Hindlimb muscle (tissue), 1 donor: ENCODE measurements around the gene CIT. TPM values are rescaled to one million over a fixed set of nuclear protein-coding genes. Genes with fewer than 3 reads are reported as not detected.
"Not testable (repeated sequence)": the region's sequence is repeated elsewhere in the genome, so short reads cannot be mapped to it uniquely, and the experiment has no call there.

Experiments used
- DNase-seq: peaks from one replicate; pipeline ENCODE4 v3.0.0-alpha.2; 2013
- polyA plus RNA-seq: library from polyadenylated mRNA; unstranded; fragments of 120-200 nt; gene quantifications from one replicate; pipeline ENCODE4 v1.2.1, GENCODE V29; 2013; ENCODE audit not compliant: insufficient read length

The CIT gene
- polyA plus RNA-seq, 1 donor: 7.7 TPM

GRCh38 chr12:119673634-119674033, 203.5 kb downstream of the CIT start:
- DNase-seq: no peak

GRCh38 chr12:119672194-119672593, 204.9 kb downstream of the CIT start:
- no peak for DNase-seq

DNA sequence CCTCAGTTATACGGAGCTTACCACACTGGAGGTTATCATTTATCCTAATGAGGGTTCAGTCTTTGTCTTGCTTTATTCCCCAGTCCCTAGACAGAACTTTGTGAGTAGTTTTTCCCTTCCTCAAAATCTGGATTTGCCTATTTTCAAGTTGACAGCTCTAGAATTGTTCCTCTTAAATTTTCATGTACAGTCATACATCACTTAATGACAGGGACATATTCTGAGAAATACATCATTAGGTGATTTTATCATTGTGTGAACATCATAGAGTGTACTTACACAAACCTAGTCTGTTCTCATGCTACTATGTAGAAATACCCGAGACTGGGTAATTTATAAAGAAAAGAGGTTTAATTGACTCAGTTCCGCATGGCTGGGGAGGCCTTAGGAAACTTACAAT, 206.1 kb downstream of the CIT start:
- DNase-seq: no peak

GRCh38 chr12:119669744-119670472, 207.2 kb downstream of the CIT start:
- DNase-seq: no peak

GRCh38 chr12:119668324-119668841, 208.7 kb downstream of the CIT start:
- no peak for DNase-seq

- DNase-seq: peak; percentile 95
Measured at GRCh38 chr12:119667577-119668323, 209.4 kb downstream of the CIT start, which contains the start of gene PRKAB1. Gene PRKAB1 (plus strand): TSS chr12:119668133. CDS start chr12:119668245, 112 bp downstream.

DNA sequence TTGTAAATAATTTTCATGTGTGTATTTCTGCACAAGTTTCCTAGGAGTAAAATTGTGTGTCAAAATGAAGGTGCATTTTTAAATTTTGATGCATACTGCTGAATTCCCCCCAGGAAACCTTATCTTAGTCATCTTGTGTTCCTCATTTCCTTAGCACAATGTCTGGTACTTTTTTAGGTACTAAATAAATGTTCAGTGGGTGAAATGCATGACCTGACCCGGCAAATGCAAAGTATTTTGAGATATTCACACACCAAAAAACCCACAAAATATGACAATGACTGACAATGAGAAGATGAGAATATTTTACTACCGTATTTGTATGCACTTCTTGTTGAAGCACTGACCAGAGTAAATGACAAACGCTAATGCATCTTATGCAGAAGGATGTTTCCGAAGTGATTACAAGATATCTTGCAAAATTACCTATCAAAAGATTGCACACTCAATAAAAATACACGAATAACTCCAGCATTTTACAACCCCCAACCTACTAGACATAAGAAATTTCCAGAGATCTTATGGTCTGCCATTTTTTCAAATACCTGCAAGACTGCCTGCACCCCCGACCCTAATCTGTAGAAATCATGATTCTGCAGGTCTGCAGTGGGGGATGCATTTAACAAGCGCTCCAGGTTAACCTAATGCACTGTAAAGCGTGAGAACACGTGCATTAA, 210.1 kb downstream of the CIT start:
- no peak for DNase-seq

GRCh38 chr12:119666226-119666795, 210.8 kb downstream of the CIT start:
- DNase-seq: no peak

- DNase-seq: no peak
Measured at GRCh38 chr12:119665164-119665929, 211.8 kb downstream of the CIT start.

- DNase-seq: no peak
Measured at GRCh38 chr12:119664642-119665041, 212.5 kb downstream of the CIT start.

GRCh38 chr12:119661882-119662281, 215.2 kb downstream of the CIT start:
- no peak for DNase-seq

DNA sequence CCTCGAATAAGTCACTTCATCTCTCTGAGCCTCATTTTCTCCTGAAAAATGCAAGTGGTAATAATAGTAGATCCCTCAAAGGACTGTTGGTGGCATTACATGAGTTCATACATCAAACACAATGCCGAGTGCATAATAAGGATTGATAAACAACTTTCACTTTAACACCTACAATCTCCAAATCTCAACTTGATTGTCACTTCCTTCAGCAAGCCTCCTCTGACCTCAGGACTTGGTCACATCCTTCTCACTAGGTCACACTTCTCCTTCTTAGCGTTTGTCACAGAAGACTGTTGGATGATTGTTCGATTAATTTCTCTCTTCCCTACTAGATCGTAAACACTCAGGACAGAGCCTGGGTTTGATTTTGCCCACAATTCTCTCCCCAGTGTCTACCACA, 217.0 kb downstream of the CIT start:
- DNase-seq: no peak

DNA sequence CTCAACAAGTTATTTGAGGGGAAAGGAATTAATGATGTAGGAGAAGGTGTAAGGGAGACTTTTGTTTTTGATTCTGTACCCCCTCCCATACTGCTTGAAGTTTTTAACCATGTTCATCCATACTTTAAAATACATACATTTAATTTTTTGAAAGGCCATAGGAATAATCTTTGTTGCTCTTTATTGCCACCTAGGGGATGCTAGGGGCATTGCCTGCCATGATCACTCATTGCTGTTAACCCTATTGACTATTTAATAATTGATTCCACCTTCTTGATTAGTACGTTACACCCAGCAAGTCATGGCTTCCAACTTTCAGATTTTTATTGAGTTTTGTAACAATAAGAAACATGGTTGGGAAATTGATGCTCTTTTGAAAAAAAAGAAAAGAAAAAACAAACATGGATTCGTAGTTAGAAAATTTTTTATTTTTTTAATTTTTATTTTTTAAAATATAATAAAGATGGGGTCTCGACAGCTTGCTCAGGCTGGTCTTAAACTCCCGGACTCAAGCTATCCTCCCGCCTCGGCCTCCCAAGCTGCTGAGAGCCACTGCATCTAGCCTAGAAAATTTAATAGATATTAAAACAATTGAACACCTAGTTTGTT, 217.7 kb downstream of the CIT start:
- DNase-seq: no peak

DNA sequence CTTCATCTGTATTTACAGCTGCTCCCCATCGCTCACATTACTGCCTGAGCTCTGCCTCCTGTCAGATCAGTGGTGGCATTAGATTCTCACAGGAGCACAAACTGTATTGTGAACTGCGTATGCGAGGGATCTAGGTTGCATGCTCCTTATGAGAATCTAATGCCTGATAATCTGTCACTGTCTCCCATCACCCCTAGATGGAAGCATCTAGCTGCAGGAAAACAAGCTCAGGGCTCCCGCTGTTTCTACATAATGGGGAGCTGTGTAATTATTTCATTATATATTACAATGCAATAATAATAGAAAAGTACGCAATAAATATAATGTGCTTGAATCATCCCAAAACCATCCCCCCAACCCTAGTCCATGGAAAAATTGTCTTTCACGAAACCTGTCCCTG, 219.0 kb downstream of the CIT start:
- DNase-seq: not testable (repeated sequence)

DNA sequence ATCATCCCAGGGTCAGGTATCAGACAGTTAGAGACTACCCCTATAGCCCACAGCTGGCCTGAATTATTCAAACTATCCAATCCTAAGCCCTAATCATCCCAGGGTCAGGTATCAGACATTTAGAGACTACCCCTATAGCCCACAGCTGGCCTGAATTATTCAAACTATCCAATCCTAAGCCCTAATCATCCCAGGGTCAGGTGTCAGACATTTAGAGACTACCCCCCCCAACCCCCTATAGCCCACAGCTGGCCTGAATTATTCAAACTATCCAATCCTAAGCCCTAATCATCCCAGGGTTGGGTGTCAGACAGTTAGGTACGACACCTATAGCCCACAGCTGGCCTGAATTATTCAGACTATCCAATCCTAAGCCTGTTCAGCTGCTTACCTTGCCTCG, 220.1 kb downstream of the CIT start:
- DNase-seq: not testable (repeated sequence)

GRCh38 chr12:119652665-119653064, 224.5 kb downstream of the CIT start:
- DNase-seq: no peak

DNA sequence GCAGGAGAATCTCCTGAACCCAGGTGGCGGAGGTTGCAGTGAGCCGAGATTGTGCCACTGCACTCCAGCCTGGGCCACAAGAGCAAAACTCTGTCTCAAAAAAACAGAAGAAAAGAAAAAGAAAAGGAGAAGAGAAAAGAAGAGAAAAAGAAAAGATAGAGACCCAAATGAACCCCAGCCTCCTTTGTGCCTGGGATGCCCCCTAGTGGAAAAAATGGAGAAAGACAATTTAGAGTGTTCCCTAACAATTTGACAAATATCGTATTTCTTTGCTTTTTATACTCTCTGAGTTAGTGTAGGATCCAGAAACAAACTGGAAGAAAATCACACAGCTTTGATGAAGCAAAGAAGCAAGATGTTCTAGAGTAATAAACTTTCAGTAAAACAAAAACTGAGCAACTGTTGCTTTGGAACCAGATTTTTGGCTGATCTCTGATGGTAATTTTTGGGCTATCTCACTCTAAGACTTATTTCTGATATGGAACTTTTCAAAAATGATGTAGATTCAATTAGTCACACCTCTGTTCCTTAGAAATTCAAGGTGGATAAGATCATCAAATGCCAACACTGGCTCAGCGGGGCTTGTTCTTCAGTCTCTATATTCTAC, 227.8 kb downstream of the CIT start:
- no peak for DNase-seq

- no peak for DNase-seq
Measured at GRCh38 chr12:119645535-119646059, 231.5 kb downstream of the CIT start.

DNA sequence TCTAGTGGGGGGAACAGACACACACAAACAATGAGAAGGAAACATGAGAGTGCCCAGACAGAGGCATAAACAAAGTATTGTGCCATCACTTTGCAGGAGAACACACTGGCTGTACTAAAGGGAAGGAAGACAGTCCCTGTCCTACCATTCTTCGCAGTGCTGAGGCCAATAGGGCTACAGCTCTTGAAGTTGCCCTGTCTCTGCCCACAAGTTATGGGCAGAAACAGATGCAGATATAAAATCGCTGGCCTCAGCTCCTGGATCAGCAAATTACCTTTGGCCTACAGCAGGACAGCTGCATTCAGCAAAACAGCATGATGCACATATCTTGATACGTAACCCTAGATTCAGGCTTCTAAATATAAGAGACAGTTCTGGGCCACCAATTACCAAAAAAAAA, 232.2 kb downstream of the CIT start:
- no peak for DNase-seq

GRCh38 chr12:119642986-119643385, 234.1 kb downstream of the CIT start:
- DNase-seq: no peak
